ENCODE measurements around the gene IGLON5.

The IGLON5 gene

DNA sequence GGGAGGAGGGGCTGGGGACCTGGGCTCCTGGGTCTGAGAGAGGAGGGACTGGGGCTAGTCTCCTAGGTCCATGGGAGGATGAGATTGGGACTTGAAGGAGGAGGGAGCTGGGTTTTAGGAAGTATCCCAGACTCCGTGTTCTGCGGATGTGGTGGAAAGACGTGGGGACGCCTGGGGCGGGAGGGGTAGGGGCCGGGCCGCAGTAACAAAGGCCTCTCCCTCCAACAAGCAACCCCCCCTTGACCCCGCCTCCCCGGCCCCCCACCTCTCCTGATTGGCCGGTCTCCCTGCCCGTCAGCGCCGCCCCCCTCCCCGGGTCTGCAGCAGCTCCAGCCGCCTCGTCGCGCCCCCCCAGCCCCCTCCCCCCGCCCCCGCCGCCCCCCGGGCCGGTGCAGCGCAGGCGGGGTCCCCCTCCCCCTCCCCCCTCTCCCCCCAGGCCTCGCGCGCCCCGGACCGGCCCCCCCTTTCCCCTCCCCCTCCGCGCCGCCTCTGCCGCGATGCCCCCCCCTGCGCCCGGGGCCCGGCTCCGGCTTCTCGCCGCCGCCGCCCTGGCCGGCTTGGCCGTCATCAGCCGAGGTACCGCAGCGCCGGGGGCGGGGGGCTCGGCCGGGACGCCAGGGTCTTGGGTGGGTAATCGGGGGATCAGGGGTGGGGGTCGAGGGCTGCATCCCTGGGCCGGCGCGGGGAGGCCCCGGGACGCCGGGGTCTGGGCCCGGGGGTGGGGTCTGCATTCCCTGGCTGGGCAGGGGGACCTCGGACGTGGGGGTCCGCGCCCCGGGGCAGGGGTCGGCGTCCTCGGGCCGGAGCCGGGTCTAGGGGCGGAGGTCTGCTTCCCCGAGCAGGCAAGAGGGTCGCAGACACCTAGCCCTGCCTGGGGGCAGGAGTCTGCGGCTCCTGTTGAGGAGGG, at the start of gene IGLON5:
IGLON5 (plus strand) TSS at position 294 of the 907 bp plus-strand sequence; CDS start at position 498, 204 bp downstream.
- no peak for TF ChIP-seq JUND (IDR thresholded peaks at IDR 0.05; ENCODE audit: low read depth)
- in situ Hi-C loops (cut with HindIII; ENCODE audit: low pct_unique_long_range_greater_than_20kb, low sequenced_read_pairs): no loop called here
- no peak for DNase-seq (ENCODE audit: low read depth in 1 of 2, low spot score in 1 of 2)

DNA sequence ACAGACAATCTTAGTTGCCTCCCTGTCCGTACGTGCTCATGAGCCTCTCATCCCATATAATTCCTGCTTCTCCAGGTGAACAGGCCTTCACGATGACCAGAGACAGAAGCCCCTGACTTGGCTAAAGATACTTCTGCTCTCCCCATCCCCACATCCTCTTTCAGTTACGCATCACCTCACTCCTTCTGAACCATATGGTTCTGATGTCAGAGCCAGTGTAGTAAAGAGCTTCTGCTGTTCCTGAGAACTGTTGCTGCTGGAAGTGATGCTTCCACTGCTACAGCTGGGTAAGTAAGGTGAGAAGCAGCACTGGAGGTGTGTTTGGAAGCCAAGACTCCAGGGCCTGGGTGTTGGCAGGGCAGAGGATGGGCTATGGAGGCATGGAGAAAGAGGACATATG, 47.6 kb upstream of the IGLON5 start:
- DNase-seq (ENCODE audit: low read depth in 1 of 2, low spot score in 1 of 2): no peak
- no peak for TF ChIP-seq JUND (IDR thresholded peaks at IDR 0.05; ENCODE audit: low read depth)
- in situ Hi-C loops (cut with HindIII; ENCODE audit: low pct_unique_long_range_greater_than_20kb, low sequenced_read_pairs): no loop called here

DNA sequence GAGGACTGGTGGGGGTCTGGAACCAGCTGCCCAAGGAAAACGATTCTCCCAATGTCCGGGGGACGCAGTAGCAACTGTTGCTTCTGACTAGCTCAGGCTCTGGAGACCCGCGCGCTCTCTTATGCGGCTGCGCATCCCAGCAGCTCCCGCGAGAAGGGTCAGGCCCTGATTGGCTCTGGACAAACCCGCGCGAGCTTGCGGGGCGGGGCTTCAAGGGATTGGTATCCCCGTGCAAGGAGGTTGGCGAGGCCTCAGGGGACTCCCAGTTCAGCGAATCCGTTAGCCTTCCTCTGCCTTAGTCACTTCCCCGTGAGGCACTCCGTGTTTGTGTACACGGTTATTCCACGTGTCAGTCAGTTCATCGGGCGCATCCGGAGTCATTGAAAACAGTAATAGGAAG, 40.4 kb upstream of the IGLON5 start:
- no peak for TF ChIP-seq JUND (IDR thresholded peaks at IDR 0.05; ENCODE audit: low read depth)
- in situ Hi-C loops (cut with HindIII; ENCODE audit: low pct_unique_long_range_greater_than_20kb, low sequenced_read_pairs): no loop called here
- no peak for DNase-seq (ENCODE audit: low read depth in 1 of 2, low spot score in 1 of 2)

- TF ChIP-seq JUND (IDR thresholded peaks at IDR 0.05; ENCODE audit: low read depth): no peak
- in situ Hi-C loops (cut with HindIII; ENCODE audit: low pct_unique_long_range_greater_than_20kb, low sequenced_read_pairs): no loop called here
- no peak for DNase-seq (ENCODE audit: low read depth in 1 of 2, low spot score in 1 of 2)
Measured at GRCh38 chr19:51272183-51272810, 39.1 kb upstream of the IGLON5 start.

DNA sequence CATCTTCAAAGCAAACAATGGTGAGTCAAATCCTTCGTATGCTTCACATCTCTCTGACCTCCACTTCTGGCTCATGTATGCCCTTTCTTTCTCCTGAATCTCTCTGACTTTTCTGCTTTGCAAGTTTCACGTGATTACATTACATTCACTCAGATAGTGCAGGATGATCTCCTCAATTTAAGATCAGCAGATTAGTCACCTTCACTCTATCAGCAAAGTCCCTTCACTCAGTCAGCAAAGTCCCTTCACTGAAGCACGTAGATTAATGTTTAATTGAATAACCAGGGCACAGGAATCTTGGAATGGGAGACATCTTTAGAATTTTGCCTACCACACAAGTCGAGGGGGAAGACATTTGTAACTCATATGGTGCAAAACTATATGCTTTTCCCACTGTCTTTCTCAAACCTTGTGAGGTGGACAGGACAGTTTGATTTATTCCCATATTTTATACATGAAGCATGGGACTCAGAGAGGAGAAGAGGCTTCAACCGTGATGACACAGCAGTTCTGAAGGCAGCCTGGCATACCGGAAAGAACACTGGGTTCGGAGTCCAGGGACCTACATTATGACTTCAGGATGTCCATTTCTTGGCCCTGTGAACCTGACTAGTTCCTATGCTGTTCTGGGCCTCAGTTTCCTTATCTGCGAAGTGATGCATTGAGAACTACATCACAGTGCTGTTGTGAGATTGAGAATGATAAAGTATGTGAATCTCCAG, 37.2 kb upstream of the IGLON5 start:
- no peak for DNase-seq (ENCODE audit: low read depth in 1 of 2, low spot score in 1 of 2)
- in situ Hi-C loops (cut with HindIII; ENCODE audit: low pct_unique_long_range_greater_than_20kb, low sequenced_read_pairs): no loop called here
- TF ChIP-seq JUND (IDR thresholded peaks at IDR 0.05; ENCODE audit: low read depth): no peak

DNA sequence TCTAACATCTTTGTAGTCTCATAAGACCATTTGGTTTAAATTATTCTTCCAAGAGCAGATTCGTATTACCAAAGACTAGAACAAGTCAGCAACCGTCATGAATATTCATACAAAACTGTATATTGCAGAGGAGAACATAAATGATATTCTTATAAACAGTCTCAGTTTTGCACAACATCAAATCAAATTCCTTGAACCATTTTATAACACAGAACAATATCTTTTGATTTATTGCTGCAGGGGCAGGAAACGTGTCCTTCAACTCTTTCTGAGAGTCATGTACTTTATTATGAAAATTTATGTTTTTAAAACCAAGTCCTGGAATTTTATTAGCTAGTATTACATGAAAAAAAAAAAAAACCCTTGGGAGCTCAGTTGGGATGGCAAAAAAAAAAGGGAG, 34.3 kb upstream of the IGLON5 start:
- no peak for TF ChIP-seq JUND (IDR thresholded peaks at IDR 0.05; ENCODE audit: low read depth)
- in situ Hi-C loops (cut with HindIII; ENCODE audit: low pct_unique_long_range_greater_than_20kb, low sequenced_read_pairs): no loop called here
- DNase-seq (ENCODE audit: low read depth in 1 of 2, low spot score in 1 of 2): no peak

DNA sequence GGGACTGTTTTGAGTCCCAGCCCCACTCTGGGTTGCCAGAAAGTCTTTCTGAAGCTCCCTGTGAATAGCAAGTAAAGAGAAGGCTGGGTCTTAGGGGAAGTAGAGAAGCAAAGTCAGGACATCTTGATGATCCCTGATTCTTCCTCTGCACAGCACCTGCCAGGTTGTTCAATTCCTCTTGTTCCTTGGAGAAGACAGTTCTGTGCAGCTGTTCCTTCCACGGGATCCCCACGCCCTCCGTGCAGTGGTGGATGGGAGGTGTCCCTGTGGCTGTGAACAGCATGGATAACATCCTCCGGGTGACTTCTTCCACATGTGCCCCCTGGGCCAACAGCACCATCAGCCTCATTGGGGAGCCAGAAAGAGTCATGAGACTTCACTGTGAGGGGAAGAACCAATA, 29.1 kb upstream of the IGLON5 start:
- DNase-seq (ENCODE audit: low read depth in 1 of 2, low spot score in 1 of 2): no peak
- no peak for TF ChIP-seq JUND (IDR thresholded peaks at IDR 0.05; ENCODE audit: low read depth)
- in situ Hi-C loops (cut with HindIII; ENCODE audit: low pct_unique_long_range_greater_than_20kb, low sequenced_read_pairs): no loop called here

DNA sequence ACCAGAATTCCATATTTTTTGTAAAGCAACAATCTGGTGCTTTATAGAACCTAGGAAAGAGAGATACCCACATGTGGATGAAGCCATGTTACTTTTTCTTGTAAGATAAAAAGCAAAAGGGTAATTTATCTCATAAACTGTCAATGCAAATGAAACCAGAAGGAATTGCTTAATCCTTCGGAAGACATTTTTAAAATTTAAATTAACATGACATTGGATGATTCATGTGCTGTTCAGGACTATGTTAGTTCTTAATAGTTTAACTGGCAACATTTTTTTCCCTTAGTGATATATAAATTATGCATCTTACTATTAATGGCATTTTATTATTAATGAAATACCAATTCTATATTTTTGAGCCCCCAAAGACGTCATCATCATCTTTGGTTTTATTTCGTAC, 25.8 kb upstream of the IGLON5 start:
- no peak for TF ChIP-seq JUND (IDR thresholded peaks at IDR 0.05; ENCODE audit: low read depth)
- DNase-seq (ENCODE audit: low read depth in 1 of 2, low spot score in 1 of 2): no peak
- in situ Hi-C loops (cut with HindIII; ENCODE audit: low pct_unique_long_range_greater_than_20kb, low sequenced_read_pairs): no loop called here

GRCh38 chr19:51289635-51290034, 21.8 kb upstream of the IGLON5 start:
- TF ChIP-seq JUND (IDR thresholded peaks at IDR 0.05; ENCODE audit: low read depth): no peak
- in situ Hi-C loops (cut with HindIII; ENCODE audit: low pct_unique_long_range_greater_than_20kb, low sequenced_read_pairs): no loop called here

DNA sequence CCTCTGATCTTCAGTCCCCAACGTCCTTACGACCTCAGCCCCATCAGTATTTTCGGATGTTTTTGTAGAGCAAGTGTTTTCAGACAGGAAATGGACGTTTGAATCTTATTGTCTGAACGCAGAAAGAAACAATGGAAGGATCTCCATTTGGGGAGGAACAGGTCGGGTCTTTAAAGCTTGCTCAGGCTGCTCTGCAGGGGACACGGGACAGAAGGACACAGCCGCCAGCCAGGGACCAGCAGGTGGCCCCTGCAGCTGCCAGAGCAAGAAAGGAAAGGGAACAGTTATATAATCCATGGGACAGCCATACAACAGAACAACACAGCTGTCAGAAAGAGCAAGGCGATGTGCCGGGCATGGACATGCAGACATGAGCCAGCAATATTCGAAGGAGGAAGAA, 18.5 kb upstream of the IGLON5 start:
- no peak for DNase-seq (ENCODE audit: low read depth in 1 of 2, low spot score in 1 of 2)
- in situ Hi-C loops (cut with HindIII; ENCODE audit: low pct_unique_long_range_greater_than_20kb, low sequenced_read_pairs): no loop called here
- no peak for TF ChIP-seq JUND (IDR thresholded peaks at IDR 0.05; ENCODE audit: low read depth)

More at GRCh38 chr19:51289635-51290034, 21.8 kb upstream of the IGLON5 start:
- no peak for DNase-seq (ENCODE audit: low read depth in 1 of 2, low spot score in 1 of 2)

DNA sequence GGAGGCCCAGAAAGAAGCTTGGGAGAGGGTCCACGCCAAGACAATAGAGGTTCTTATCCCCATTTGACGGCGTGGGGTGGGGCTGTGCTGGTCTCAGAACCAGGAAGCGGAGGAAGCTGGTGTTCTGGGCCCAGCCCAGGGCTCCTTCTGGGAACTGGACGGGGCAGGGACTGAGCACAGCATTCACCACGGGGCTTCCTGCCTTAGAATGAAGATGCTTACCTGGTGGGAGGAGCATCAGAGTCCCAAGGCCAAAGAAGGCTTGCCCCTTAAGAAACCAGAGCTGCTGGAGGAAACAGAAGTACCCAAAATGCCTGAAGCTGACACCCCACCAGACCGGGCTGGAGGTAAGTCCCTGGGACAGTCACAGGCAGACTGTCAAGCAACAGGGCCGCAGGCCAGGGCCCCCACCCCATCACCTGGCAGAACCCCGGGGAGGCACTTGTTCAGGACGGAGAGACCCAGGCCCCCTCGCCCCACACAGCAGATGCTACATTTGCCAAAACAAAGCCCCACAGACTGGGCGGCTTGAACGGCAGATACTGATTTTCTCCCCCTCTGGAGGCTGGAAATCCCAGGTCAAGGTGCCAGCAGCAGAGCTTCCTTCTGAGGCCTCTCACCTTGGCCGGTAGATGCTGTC, 17.8 kb upstream of the IGLON5 start:
- no peak for TF ChIP-seq JUND (IDR thresholded peaks at IDR 0.05; ENCODE audit: low read depth)
- no peak for DNase-seq (ENCODE audit: low read depth in 1 of 2, low spot score in 1 of 2)
- in situ Hi-C loops (cut with HindIII; ENCODE audit: low pct_unique_long_range_greater_than_20kb, low sequenced_read_pairs): no loop called here

DNA sequence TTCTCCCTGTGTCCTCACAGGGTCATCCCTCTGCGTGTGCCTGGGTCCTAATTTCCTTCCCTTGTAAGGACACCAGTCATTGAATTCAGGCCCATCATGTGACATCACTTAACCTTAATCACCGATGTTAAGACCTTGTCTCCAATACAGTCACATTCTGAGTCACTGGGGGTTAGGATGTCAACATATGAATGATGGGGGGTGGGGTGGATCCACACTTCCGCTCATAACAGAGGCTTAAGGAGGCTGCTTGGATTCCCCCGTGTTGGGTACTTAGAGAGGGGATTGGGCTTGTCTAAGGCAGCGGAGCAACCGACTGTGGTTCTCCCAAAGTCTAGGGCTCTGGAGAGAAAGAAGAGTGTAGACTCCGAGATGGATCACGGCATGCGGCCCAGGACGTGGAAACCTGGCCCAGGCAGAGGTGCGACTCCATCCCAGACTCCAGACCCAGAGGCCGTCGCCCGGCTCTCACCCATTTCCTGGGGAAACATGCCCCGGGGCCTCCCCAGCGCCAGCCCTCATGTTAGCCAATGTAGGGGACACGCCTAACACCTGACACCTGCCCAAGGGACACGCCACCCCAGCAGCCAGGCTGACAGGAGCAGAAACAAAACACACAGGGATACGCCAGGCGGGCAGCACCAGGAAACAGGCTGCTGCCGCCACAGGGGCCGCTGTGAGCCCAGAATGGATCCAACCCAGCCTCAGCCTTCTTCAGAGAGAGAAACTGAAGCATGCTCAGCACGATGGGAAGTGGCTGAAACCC, 17.1 kb upstream of the IGLON5 start:
- no peak for TF ChIP-seq JUND (IDR thresholded peaks at IDR 0.05; ENCODE audit: low read depth)
- DNase-seq (ENCODE audit: low read depth in 1 of 2, low spot score in 1 of 2): no peak
- in situ Hi-C loops (cut with HindIII; ENCODE audit: low pct_unique_long_range_greater_than_20kb, low sequenced_read_pairs): no loop called here

Data from T47D (cell line).